ENCODE results near the gene C1orf105. TPM values are rescaled to one million over a fixed set of nuclear protein-coding genes. Genes with fewer than 3 reads are reported as not detected.

Gene C1orf105
- total RNA-seq, 1 experiment from 2014 or later, result not detected

- no peaks in the 10 kb centered on the region for H3K36me3 Mint-ChIP-seq
- ATAC-seq, result no peak
- peaks cover 5% of the 10 kb centered on the region; the same call in 1 of the 2 replicates for H3K4me1 Mint-ChIP-seq
- CTCF ChIA-PET, result interaction anchor here (1.0 kb wide), 1 partner anchor 10 kb away, joined by 5 read pairs; the partner anchor contains the start of gene PIGC
- no peak overlapping the region for H3K4me3 Mint-ChIP-seq
- POLR2A ChIA-PET, result no interaction called here
- H3K27ac Mint-ChIP-seq, result no peak overlapping the region
- TF ChIP-seq NFE2L1 (CRISPR knock-in tag; IDR thresholded peaks at IDR 0.05) (no peak), GRHL2 (CRISPR knock-in tag; IDR thresholded peaks at IDR 0.05; ENCODE audit: insufficient replicate concordance, severe bottlenecking) (no peak), FOXK1 (CRISPR knock-in tag; IDR thresholded peaks at IDR 0.05) (no peak), ATF1 (CRISPR knock-in tag; IDR thresholded peaks at IDR 0.05) (no peak), ERG (CRISPR knock-in tag; IDR thresholded peaks at IDR 0.05) (no peak), ZBTB21 (CRISPR knock-in tag; IDR thresholded peaks at IDR 0.05; ENCODE audit: borderline replicate concordance) (no peak), ZNF425 (CRISPR knock-in tag; conservative IDR thresholded peaks at IDR 0.05) (no peak), MAX (CRISPR knock-in tag; IDR thresholded peaks at IDR 0.05) (no peak), IRF1 (CRISPR knock-in tag; IDR thresholded peaks at IDR 0.05) (no peak), ARID4B (CRISPR knock-in tag; IDR thresholded peaks at IDR 0.05; ENCODE audit: borderline replicate concordance) (no peak), PREB (CRISPR knock-in tag; IDR thresholded peaks at IDR 0.05; ENCODE audit: borderline replicate concordance) (no peak), TP53 (CRISPR knock-in tag; IDR thresholded peaks at IDR 0.05) (no peak), CTCF (IDR thresholded peaks at IDR 0.05) (no peak), MLX (CRISPR knock-in tag; IDR thresholded peaks at IDR 0.05) (no peak), NFYB (CRISPR knock-in tag; conservative IDR thresholded peaks at IDR 0.05; ENCODE audit: low read depth) (no peak), FOXJ3 (CRISPR knock-in tag; IDR thresholded peaks at IDR 0.05; ENCODE audit: borderline replicate concordance) (no peak), ZNF423 (CRISPR knock-in tag; IDR thresholded peaks at IDR 0.05) (no peak), ZNF416 (CRISPR knock-in tag; IDR thresholded peaks at IDR 0.05) (no peak)
- no peaks in the 10 kb centered on the region for H3K9me3 Mint-ChIP-seq
- H3K27me3 Mint-ChIP-seq (ENCODE audit: low read depth), result no peaks in the 10 kb centered on the region; the same call in 1 of the 2 replicates
- DNase-seq (ENCODE audit: low spot score), result no peak
Observed at GRCh38 chr1:172453607-172454006, 33.1 kb downstream of the C1orf105 start.
